Measurements from ENCODE around the gene SPEN.

The SPEN gene

DNA sequence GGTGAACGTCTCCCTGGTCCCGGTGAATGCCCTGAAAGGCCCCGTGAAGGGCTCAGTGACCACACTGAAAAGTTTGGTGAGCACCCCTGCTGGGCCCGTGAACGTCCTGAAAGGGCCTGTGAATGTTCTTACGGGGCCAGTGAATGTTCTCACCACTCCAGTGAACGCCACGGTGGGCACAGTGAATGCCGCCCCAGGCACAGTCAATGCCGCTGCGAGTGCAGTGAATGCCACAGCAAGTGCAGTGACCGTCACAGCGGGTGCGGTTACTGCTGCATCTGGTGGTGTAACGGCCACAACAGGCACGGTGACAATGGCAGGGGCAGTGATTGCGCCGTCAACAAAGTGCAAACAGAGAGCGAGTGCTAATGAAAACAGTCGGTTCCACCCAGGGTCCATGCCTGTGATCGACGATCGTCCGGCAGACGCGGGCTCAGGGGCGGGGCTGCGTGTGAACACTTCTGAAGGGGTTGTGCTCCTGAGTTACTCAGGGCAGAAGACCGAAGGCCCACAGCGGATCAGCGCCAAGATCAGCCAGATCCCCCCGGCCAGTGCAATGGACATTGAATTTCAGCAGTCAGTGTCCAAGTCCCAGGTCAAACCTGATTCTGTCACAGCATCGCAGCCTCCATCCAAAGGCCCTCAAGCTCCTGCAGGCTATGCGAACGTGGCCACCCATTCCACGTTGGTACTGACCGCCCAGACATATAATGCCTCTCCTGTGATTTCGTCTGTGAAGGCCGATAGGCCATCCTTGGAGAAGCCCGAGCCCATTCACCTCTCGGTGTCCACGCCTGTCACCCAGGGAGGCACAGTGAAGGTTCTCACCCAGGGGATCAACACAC is 86.9 kb downstream of the SPEN start:
- Histone ChIP-seq H3K27me3 (no peaks in the 10 kb centered on the region), H3K4me1 (no peaks in the 10 kb centered on the region), H3K4me3 (no peak overlapping the region), H3K9ac (no peak overlapping the region), H3K9me3 (no peaks in the 10 kb centered on the region), H3K27ac (no peak overlapping the region), H3K4me2 (no peak overlapping the region), H4K20me1 (peaks cover 90% of the 10 kb centered on the region), H3K36me3 (peaks cover 99% of the 10 kb centered on the region)
- TF ChIP-seq Cebpa-rat (IDR thresholded peaks at IDR 0.05): no peak

DNA sequence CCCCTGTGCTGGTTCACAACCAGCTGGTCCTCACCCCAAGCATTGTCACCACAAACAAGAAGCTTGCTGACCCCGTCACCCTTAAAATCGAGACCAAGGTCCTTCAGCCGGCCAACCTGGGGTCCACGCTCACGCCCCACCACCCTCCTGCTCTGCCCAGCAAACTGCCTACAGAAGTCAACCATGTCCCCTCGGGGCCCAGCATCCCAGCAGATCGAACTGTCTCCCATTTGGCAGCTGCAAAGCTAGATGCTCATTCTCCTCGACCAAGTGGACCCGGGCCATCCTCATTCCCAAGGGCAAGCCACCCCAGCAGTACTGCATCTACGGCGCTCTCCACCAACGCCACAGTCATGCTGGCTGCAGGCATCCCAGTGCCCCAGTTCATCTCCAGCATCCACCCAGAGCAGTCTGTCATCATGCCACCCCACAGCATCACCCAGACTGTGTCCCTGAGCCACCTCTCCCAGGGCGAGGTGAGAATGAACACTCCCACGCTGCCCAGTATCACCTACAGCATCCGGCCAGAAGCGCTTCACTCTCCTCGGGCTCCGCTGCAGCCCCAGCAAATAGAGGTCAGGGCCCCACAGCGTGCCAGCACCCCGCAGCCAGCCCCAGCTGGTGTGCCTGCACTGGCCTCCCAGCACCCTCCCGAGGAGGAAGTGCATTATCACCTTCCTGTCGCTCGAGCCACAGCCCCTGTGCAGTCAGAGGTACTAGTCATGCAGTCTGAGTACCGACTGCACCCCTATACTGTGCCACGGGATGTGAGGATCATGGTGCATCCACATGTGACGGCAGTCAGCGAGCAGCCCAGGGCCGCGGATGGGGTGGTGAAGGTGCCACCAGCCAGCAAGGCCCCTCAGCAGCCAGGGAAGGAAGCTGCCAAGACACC is 87.8 kb downstream of the SPEN start:
- H3K9ac ChIP-seq: no peak overlapping the region
- no peaks in the 10 kb centered on the region for H3K4me1 ChIP-seq
- H3K4me3 ChIP-seq: no peak overlapping the region
- peaks cover 94% of the 10 kb centered on the region for H4K20me1 ChIP-seq
- H3K27me3 ChIP-seq: no peaks in the 10 kb centered on the region
- H3K4me2 ChIP-seq: no peak overlapping the region
- peaks cover 99% of the 10 kb centered on the region for H3K36me3 ChIP-seq
- H3K27ac ChIP-seq: no peak overlapping the region
- no peaks in the 10 kb centered on the region for H3K9me3 ChIP-seq
- TF ChIP-seq Cebpa-rat (IDR thresholded peaks at IDR 0.05): no peak

DNA sequence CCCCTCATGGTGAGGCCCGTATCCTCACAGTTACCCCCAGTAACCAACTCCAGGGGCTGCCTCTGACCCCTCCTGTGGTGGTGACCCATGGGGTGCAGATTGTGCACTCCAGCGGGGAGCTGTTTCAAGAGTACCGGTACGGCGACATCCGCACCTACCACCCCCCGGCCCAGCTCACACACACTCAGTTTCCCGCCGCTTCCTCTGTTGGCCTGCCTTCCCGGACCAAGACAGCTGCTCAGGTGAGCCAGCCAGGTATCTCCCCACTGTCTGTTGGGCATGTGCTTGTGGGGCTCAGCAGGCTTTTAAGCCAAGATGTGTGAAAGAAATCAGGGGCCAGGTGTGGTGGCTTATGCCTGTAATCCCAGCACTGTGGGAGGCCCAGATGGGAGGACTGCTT is 88.5 kb downstream of the SPEN start:
- H3K9me3 ChIP-seq: no peaks in the 10 kb centered on the region
- no peak overlapping the region for H3K27ac ChIP-seq
- no peak for TF ChIP-seq Cebpa-rat (IDR thresholded peaks at IDR 0.05)
- H3K4me1 ChIP-seq: no peaks in the 10 kb centered on the region
- H3K27me3 ChIP-seq: no peaks in the 10 kb centered on the region
- peaks cover 97% of the 10 kb centered on the region for H4K20me1 ChIP-seq
- no peak overlapping the region for H3K4me3 ChIP-seq
- H3K4me2 ChIP-seq: no peak overlapping the region
- H3K36me3 ChIP-seq: peaks cover 99% of the 10 kb centered on the region
- H3K9ac ChIP-seq: no peak overlapping the region

DNA sequence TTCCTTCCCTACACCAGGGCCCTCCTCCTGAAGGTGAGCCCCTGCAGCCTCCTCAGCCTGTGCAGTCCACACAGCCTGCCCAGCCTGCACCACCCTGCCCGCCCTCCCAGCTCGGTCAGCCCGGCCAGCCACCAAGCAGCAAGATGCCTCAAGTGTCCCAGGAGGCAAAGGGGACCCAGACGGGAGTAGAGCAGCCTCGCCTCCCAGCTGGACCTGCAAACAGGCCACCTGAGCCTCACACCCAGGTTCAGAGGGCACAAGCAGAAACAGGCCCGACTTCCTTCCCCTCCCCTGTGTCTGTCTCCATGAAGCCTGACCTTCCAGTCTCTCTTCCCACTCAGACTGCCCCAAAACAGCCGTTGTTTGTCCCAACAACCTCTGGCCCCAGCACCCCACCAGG is 89.6 kb downstream of the SPEN start:
- Histone ChIP-seq H3K4me3 (no peak overlapping the region), H3K27ac (no peak overlapping the region), H4K20me1 (peaks cover 97% of the 10 kb centered on the region), H3K4me1 (no peaks in the 10 kb centered on the region), H3K27me3 (no peaks in the 10 kb centered on the region), H3K9me3 (no peaks in the 10 kb centered on the region), H3K9ac (no peak overlapping the region), H3K4me2 (no peak overlapping the region), H3K36me3 (peaks cover 99% of the 10 kb centered on the region)
- TF ChIP-seq Cebpa-rat (IDR thresholded peaks at IDR 0.05): no peak

GRCh38 chr1:15937706-15938168 is 90.2 kb downstream of the SPEN start:
- peaks cover 97% of the 10 kb centered on the region for H4K20me1 ChIP-seq
- no peaks in the 10 kb centered on the region for H3K27me3 ChIP-seq
- no peaks in the 10 kb centered on the region for H3K4me1 ChIP-seq
- no peak overlapping the region for H3K4me2 ChIP-seq
- H3K36me3 ChIP-seq: peaks cover 99% of the 10 kb centered on the region
- TF ChIP-seq Cebpa-rat (IDR thresholded peaks at IDR 0.05): no peak
- H3K9me3 ChIP-seq: no peaks in the 10 kb centered on the region
- no peak overlapping the region for H3K27ac ChIP-seq
- H3K9ac ChIP-seq: no peak overlapping the region
- no peak overlapping the region for H3K4me3 ChIP-seq

GRCh38 chr1:15938628-15939161 is 91.2 kb downstream of the SPEN start:
- no peaks in the 10 kb centered on the region for H3K9me3 ChIP-seq
- peaks cover 99% of the 10 kb centered on the region for H3K36me3 ChIP-seq
- H3K9ac ChIP-seq: no peak overlapping the region
- no peak for TF ChIP-seq Cebpa-rat (IDR thresholded peaks at IDR 0.05)
- no peaks in the 10 kb centered on the region for H3K4me1 ChIP-seq
- no peak overlapping the region for H3K4me2 ChIP-seq
- H4K20me1 ChIP-seq: peaks cover 97% of the 10 kb centered on the region
- H3K27me3 ChIP-seq: no peaks in the 10 kb centered on the region
- no peak overlapping the region for H3K4me3 ChIP-seq
- H3K27ac ChIP-seq: no peak overlapping the region

DNA sequence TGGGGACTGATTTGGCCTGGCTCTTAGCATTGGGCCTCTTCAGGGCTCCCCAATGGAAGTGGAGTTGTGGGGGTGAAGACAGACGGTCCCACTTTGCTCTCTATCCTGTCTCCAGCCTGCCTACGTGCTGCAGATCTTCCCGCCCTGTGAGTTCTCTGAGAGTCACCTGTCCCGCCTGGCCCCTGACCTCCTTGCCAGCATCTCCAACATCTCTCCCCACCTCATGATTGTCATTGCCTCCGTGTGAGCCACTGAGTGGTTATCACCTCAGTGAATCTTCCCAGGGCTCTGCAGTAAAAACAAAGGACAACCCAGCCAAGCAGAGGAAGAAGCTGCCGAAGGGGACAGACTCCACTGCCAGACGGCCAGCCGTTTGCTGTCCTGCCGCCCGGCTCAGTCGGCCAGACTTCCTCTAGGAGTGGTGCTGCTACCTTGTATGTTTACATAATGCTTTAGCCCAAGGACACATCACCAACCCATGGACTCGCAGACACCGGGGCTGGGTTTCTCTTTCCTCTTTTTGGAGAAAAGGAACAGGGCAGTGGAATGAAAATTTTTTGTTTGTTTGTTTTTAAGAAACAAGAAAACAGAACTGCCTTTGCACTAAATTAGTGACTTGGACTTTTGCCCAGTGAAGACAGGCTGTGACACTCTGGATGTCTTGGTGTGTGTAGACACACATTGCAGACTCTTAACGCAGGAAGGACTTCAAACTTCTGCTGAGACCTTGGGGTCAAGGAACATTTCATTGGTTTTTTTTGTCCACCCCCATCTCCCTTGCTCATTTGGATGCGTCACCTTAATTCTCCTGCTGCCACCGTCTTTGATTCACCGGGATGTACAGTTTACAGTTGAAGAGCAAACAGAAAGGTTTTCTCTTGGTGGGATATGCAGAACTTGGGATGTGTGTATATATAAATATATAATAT is 91.9 kb downstream of the SPEN start:
- no peak overlapping the region for H3K4me2 ChIP-seq
- H3K4me1 ChIP-seq: no peaks in the 10 kb centered on the region
- H4K20me1 ChIP-seq: peaks cover 97% of the 10 kb centered on the region
- TF ChIP-seq Cebpa-rat (IDR thresholded peaks at IDR 0.05): no peak
- no peak overlapping the region for H3K9ac ChIP-seq
- no peaks in the 10 kb centered on the region for H3K27me3 ChIP-seq
- no peak overlapping the region for H3K27ac ChIP-seq
- H3K36me3 ChIP-seq: peaks cover 99% of the 10 kb centered on the region
- H3K4me3 ChIP-seq: no peak overlapping the region
- no peaks in the 10 kb centered on the region for H3K9me3 ChIP-seq

DNA sequence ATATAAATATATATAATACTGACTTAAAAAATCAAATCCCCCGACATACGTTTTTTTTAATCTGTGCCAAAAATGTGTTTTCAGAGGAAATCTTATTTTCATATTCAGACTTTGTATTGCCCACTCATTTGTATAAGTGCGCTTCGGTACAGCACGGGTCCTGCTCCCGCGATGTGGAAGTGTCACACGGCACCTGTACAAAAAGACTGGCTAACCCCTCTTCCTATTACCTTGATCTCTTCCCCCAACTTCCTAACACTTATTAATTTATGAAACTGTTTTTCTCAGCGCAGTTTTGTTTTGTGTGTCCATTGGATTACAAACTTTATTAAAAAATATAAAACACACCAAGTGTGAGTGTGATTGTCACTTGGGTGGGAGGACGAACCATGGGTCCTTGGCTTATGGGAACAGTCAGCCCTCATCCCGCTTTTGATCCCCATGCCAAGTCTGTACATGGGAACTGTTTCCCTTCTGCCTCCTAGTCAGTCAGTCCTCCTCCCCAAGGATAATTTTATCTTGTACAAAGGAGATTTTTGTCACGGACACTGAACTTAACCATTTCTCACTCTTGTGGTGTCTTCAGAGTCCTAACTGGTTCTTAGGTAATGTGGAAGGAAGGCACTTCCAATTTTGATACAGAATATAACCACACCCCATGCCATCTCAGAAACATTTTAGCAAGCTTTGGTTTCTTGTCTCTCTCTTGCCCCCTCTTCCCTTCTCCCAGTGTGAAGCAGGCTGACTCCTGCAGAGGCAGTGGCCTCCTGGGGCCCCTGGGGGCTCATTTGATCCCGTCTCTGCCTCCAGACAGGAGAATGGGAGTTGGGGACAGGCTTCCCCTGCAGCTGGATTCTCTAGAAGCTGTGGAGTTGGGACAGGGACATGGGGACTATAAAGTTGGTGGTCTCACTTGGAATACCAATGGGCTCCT is 92.9 kb downstream of the SPEN start:
- H3K4me1 ChIP-seq: no peaks in the 10 kb centered on the region
- H3K4me2 ChIP-seq: no peak overlapping the region
- H3K9ac ChIP-seq: no peak overlapping the region
- TF ChIP-seq Cebpa-rat (IDR thresholded peaks at IDR 0.05): no peak
- peaks cover 99% of the 10 kb centered on the region for H3K36me3 ChIP-seq
- H3K27me3 ChIP-seq: no peaks in the 10 kb centered on the region
- H3K27ac ChIP-seq: no peak overlapping the region
- H3K9me3 ChIP-seq: no peaks in the 10 kb centered on the region
- peaks cover 97% of the 10 kb centered on the region for H4K20me1 ChIP-seq
- H3K4me3 ChIP-seq: no peak overlapping the region

Data from BLaER1 (cell line).